ENCODE measurements around the gene UPF1.
"Not testable (repeated sequence)": the region's sequence is repeated elsewhere in the genome, so short reads cannot be mapped to it uniquely, and the experiment has no call there.

UPF1 gene

GRCh38 chr19:18898607-18899408 is 67.0 kb downstream of the UPF1 start:
- DNase-seq (ENCODE audit: low read depth), result no peak

- no peak for DNase-seq (ENCODE audit: low read depth)
Measured at GRCh38 chr19:18899624-18900560, 68.1 kb downstream of the UPF1 start.

- DNase-seq (ENCODE audit: low read depth), result no peak
Measured at GRCh38 chr19:18900700-18901481, 69.1 kb downstream of the UPF1 start.

- DNase-seq (ENCODE audit: low read depth), result no peak
Measured at GRCh38 chr19:18901491-18901890, 69.7 kb downstream of the UPF1 start.

- DNase-seq (ENCODE audit: low read depth), result not testable (repeated sequence)
Measured at GRCh38 chr19:18902519-18902918, 70.8 kb downstream of the UPF1 start.

GRCh38 chr19:18903156-18904037 is 71.6 kb downstream of the UPF1 start:
- no peak for DNase-seq (ENCODE audit: low read depth)

GRCh38 chr19:18904334-18905057 is 72.7 kb downstream of the UPF1 start:
- DNase-seq (ENCODE audit: low read depth), result no peak

GRCh38 chr19:18905058-18905456 is 73.3 kb downstream of the UPF1 start:
- no peak for DNase-seq (ENCODE audit: low read depth)

GRCh38 chr19:18905513-18906236 is 73.9 kb downstream of the UPF1 start:
- no peak for DNase-seq (ENCODE audit: low read depth)

GRCh38 chr19:18906605-18907519 is 75.1 kb downstream of the UPF1 start:
- no peak for DNase-seq (ENCODE audit: low read depth)

- DNase-seq (ENCODE audit: low read depth), result no peak
Measured at GRCh38 chr19:18908917-18909619, 77.3 kb downstream of the UPF1 start.

- DNase-seq (ENCODE audit: low read depth), result no peak
Measured at GRCh38 chr19:18910010-18910409, 78.3 kb downstream of the UPF1 start.

- no peak for DNase-seq (ENCODE audit: low read depth)
Measured at GRCh38 chr19:18910801-18911436, 79.2 kb downstream of the UPF1 start.

GRCh38 chr19:18912933-18913332 is 81.2 kb downstream of the UPF1 start:
- DNase-seq (ENCODE audit: low read depth), result no peak

- DNase-seq (ENCODE audit: low read depth), result no peak
Measured at GRCh38 chr19:18913466-18913865, 81.7 kb downstream of the UPF1 start.

- no peak for DNase-seq (ENCODE audit: low read depth)
Measured at GRCh38 chr19:18915639-18916038, 83.9 kb downstream of the UPF1 start.

- not testable (repeated sequence) for DNase-seq (ENCODE audit: low read depth)
Measured at GRCh38 chr19:18917593-18917992, 85.8 kb downstream of the UPF1 start.
